Retinal pigment epithelial cell (primary cell): ENCODE results near the gene RNF112.
"Not testable (repeated sequence)": the region's sequence is repeated elsewhere in the genome, so short reads cannot be mapped to it uniquely, and the experiment has no call there.

Experiments used
- DNase-seq: peaks from one replicate; pipeline ENCODE4 v3.0.0-alpha.2; 2010; ENCODE audit warnings: low read depth
- H3K4me3 ChIP-seq: 2 replicates; pipeline ENCODE4 v1.5.1; 2011; ENCODE audit warnings: mild to moderate bottlenecking, low read length, control low read depth, moderate library complexity
- CTCF ChIP-seq: conservative IDR thresholded peaks from 2 replicates; pipeline ENCODE4 v1.5.1; 2011; ENCODE audit warnings: low read depth, low read length, control low read depth, inconsistent platforms

Gene RNF112

DNA sequence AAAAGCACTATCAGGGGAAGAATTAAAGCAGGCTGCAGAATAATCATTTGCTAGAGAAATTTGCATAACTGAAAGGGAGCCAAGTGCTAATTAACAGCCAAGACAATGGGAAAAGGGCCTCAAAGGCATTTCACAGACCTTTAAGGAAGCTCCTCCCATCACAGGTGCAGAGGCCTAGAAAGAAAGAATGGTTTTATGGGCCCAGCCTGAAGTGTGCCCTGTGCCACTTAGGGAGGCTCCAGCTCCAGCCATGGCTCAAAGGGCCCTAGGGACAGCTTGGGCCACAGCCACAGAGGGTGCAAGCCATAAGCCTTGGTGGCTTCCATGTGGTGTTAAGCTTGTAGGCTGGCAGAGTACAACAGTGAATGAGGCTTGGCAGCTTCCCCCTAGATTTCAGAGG lies 50.1 kb downstream of the RNF112 start:
- TF ChIP-seq CTCF = no peak

GRCh38 chr17:19461681-19462080 lies 50.6 kb downstream of the RNF112 start:
- no peak for DNase-seq
- H3K4me3 ChIP-seq = no peak overlapping the region
- TF ChIP-seq CTCF = no peak

More for the DNA sequence above, 50.1 kb downstream of the RNF112 start:
- DNase-seq = no peak
- no peak overlapping the region for H3K4me3 ChIP-seq

DNA sequence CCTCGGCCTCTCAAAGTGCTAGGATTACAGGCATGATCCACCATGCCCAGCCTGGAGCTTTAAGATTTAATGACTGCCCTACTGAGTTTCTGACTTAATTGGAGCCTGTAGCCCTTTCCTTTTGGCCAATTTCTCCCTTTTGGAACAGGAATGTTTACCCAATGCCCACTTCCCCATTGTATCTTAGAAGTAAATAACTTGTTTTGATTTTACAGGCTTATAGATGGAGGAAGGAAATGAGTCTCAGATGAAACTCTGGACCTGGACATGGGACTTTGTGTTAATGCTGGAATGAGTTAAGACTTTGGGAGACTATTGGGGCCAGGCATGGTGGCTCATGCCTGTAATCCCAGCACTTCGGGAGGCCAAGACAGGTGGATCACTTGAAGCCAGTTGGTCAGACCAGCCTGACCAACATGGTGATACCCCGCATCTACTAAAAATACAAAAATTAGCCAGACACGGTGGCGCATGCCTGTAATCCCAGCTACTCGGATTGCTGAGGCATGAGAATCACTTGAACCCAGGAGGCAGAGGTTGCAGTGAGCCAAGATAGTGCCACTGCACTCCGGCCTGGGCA lies 51.5 kb downstream of the RNF112 start:
- not testable (repeated sequence) for DNase-seq, H3K4me3 ChIP-seq

DNA sequence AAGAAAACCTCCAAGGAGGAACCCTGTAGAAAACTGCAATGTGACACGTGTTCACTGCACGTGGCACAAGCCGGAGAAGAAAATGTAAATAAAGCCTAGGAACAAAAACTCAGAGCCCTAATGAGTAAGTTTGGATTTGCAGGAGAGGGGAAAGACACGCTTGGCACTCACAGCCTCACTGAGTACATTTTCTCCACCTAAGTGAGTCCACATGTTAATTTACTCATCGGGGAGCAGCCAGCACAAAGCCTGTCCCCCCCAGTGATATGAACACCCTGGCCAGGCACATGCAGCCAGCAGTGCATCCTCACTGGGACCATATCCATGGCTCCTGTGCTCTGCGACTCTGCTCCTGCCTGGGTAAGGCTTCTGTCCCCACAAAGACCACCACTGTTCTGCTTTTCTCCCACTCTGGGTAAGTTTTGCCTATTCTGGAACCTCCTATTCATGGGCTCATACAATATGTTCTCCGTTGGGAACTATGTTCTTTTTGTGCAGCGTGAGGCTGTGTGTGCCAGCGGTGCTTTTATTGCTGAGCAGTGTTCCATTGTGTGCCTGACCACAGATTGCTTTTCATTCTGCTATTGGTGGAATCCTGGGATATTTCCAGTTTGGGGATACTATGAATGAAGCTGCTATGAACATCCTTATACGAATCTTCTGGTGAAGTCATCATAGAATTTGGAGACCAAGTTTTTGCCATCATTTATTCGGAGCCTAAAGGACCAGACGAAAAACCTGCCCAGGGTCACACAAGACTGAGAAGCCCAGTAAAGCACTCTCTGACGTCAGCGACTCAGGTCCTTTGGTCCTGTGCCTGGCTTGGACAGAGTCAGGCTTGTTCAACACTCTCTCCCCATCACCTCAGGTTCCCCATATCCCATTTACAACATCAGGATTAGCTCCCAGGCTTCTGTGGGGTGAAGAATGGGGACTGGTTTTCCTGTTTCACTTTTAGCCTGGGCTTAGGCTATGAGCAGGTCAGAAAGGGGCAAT lies 53.3 kb downstream of the RNF112 start:
- no peak for TF ChIP-seq CTCF
- H3K4me3 ChIP-seq = no peak overlapping the region
- DNase-seq = no peak
